Epithelial cell of proximal tubule (primary cell): ENCODE results near the gene PEPD. TPM values are rescaled to one million over a fixed set of nuclear protein-coding genes. Genes with fewer than 3 reads are reported as not detected.

Experiments
- DNase-seq: peaks from one replicate; pipeline ENCODE4 v3.0.0-alpha.2; 2011; ENCODE audit warnings: low read depth
- H3K4me3 ChIP-seq: 2 replicates; pipeline ENCODE4 v1.5.1; 2011; ENCODE audit warnings: low read depth, mild to moderate bottlenecking, low read length
- total RNA-seq: library from RNA; depleted of rRNA; stranded (reverse); fragments of >200 nt; gene quantifications from 2 replicates; pipeline ENCODE4 v1.2.3, GENCODE V29; 2015
- TF ChIP-seq, protein P1 (sequence below): conservative IDR thresholded peaks from 2 replicates; pipeline ENCODE4 v1.5.1; 2012; ENCODE audit warnings: low read depth, mild to moderate bottlenecking, low read length

The PEPD gene
- total RNA-seq, 1 donor from 2014 or later = 56.7 TPM

DNA sequence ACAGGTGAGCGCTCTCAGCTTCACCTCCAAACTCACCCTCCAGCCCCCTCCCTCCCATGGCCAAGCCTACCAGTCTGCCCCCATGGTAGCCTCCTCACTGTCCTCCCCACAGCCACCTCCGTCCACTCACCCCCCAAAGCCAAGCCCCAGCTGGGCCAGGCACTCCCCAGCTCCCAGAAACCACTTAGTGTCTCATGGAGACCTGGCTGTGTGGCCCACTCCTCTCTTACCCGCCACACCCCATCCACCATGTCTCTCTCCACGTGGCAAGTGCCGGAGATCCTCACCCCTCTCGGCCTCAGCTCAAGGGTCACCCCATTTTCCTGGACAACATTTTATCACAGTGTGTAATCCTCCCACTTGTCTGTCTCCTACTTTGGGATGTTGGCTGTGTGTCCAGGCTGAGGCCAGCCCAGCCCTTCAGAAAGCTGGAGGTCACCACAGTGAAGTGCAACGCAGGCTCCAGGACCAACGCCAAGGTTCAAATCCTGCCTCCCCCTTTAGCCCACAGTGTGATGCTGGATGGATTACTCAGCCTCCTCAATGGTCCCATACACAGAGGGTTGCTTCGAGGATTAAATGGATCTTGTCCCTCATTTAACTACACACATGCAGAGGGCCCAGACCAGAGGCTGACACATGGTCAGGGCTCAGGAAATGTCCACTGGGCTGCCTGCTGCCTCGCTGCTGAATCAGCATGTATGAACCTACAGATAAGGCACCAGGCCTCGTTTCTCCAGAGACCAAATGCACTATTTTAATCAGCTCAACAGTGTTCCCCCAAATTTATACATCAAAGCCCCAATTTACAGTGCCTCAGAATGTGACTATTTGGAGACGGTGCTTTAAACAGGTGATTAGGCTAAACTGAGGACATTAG, 76.8 kb downstream of the PEPD start:
- TF ChIP-seq, protein P1, sequence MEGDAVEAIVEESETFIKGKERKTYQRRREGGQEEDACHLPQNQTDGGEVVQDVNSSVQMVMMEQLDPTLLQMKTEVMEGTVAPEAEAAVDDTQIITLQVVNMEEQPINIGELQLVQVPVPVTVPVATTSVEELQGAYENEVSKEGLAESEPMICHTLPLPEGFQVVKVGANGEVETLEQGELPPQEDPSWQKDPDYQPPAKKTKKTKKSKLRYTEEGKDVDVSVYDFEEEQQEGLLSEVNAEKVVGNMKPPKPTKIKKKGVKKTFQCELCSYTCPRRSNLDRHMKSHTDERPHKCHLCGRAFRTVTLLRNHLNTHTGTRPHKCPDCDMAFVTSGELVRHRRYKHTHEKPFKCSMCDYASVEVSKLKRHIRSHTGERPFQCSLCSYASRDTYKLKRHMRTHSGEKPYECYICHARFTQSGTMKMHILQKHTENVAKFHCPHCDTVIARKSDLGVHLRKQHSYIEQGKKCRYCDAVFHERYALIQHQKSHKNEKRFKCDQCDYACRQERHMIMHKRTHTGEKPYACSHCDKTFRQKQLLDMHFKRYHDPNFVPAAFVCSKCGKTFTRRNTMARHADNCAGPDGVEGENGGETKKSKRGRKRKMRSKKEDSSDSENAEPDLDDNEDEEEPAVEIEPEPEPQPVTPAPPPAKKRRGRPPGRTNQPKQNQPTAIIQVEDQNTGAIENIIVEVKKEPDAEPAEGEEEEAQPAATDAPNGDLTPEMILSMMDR = no peak
- H3K4me3 ChIP-seq = no peak overlapping the region
- DNase-seq = no peak

DNA sequence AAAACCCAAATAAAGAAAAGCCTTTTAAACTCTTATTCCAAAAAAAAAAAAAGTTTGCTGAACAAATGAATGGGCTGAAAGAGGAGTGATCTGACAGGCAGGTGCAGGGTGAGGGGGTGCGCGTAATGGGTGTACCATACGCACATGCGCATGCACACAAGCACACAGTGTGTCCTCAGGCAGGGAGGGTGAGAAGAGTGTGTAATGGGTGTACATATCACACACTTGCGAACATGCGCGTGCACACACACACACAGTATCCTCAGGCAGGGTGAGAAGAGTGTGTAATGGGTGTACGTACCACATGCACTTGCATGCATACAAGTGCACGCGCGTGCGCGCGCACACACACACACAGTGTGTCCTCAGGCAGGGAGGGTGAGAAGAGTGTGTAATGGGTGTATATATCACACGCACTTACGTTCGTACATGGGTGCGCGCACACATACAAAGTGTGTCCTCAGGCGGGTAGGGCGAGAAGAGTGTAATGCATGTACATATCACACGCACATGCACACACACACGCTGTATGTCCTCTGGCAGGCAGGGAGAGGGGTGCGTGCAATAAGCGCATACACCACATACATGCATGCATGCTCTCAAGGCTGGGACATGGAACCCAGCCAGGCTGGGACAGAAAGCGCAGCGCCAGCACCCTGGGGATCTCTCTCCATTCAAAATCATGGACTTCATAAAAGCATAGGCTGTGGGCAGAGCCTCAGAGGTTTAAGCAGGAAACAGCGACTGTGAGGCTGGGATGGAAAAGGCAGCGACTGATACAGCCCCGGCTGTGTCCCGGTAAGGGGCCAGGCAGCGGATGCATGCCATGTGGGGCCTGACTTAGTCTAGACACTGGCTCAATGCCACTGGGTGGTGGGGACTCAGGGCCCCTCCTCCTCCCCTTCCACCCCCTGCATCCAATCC, 77.7 kb downstream of the PEPD start:
- no peak for DNase-seq
- TF ChIP-seq, protein P1 = no peak
- H3K4me3 ChIP-seq = no peak overlapping the region

DNA sequence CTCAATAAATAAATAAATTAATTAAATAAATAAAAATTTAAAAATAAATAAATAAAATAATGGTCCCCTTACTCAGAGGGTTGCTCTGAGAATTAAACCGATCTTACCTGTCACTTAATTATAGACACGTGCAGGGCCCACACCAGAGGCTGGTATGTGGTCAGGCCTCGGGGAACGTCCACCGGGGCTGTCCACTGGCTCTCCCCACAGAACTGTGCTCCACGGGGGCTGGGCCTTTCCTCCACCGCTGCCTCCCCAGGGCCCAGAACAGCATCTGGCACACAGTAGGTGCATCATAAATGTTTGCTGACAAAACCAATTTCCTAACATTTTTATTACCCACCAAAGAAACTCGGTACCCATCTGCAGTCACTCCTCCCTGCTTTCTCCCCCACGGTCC, 78.9 kb downstream of the PEPD start:
- TF ChIP-seq, protein P1 = no peak
- H3K4me3 ChIP-seq = no peak overlapping the region
- no peak for DNase-seq

DNA sequence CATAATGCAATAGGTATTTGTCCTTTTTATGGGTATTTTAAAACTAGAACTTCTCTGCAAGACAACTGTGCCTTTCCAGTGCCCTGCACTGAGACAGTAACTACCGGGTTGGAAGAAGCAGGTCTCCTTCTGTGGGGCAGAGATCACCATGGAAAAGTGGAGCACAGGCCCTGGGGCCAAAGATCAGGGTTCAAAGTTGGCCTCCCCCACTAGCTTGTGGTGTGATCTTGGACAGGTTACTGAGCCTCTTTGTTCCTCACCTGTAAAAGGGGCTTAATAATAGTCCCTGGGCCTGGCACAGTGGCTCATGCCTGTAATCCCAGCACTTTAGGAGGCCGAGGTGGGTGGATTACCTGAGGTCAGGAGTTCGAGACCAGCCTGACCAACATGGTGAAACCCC, 79.8 kb downstream of the PEPD start:
- DNase-seq = no peak
- TF ChIP-seq, protein P1 = no peak
- H3K4me3 ChIP-seq = no peak overlapping the region

DNA sequence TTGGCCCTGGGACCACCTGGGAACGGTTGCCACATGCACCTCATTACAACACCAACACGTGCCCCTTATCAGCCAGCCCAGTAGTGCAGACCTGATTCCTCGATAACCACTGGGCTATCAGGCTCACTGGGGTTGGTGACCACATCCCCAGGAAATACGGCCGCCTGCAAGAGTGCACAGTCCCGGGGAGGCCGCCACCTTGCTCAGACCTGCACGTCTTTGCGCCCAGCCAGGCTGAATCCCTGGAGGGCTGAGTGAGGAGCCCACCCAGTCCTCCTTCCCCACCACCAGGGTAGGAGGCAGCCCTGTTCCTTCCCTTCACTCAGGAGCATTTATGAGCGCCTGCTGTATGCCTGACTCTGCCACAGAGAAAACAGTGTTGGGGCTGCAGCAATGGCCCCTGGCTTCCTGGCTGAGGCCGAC, 80.3 kb downstream of the PEPD start:
- TF ChIP-seq, protein P1 = no peak
- no peak overlapping the region for H3K4me3 ChIP-seq
- no peak for DNase-seq

DNA sequence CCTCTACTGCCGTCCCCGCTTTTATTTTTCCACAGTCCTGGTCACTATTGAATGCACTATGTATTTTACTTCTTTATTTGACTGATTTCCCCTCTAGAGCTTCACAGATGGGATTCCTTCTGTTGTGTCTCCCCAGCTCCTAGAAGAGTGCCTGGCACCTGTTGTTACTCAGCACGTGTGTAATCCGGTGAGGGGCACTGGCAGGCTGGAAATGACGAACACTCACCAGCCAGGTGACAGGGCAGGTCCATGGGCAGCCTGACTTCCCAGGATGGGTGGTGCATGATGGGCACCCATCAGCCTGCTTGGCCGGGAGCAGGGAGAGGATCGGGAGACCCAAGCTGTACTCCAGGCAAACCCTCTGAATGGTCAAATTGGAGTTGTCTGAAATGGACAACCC, 80.9 kb downstream of the PEPD start:
- DNase-seq = no peak
- TF ChIP-seq, protein P1 = no peak
- no peak overlapping the region for H3K4me3 ChIP-seq
